Loucy (cell line): ENCODE results near the gene GPR137C.

ENCODE experiments used
- CTCF ChIP-seq: fragments of 200-600 bp; sonication (generic); conservative IDR thresholded peaks from 2 replicates; pipeline ENCODE4 v1.5.1; 2014; ENCODE audit warnings: mild to moderate bottlenecking, antibody characterized with exemption, low read length
- EZH2phosphoT487 ChIP-seq: fragments of 200-600 bp; IDR thresholded peaks from 2 replicates; pipeline ENCODE4 v1.6.1; 2018; ENCODE audit warnings: antibody characterized with exemption, mild to moderate bottlenecking, moderate library complexity, borderline replicate concordance

GRCh38 chr14:52661314-52661713, 108.7 kb downstream of the GPR137C start:
- TF ChIP-seq EZH2phosphoT487, result no peak
- TF ChIP-seq CTCF, result no peak
